Common myeloid progenitor, CD34-positive (primary cell): Measurements from ENCODE around the gene DPP3.

Experiments used
- CTCF ChIA-PET: fragments of 350-600 bp; sonication (Branson Sonifier 250); formaldehyde crosslinking; loops from one replicate; lab custom pipeline; 2021; ENCODE audit warnings: antibody characterized with exemption; lab: Charles Lee
- POLR2A ChIA-PET: fragments of 350-600 bp; sonication (Branson Sonifier 250); formaldehyde crosslinking; loops from one replicate; lab custom pipeline; 2021; ENCODE audit warnings: antibody characterized with exemption; lab: Charles Lee
- DNase-seq, 3 donors: peaks; one replicate each; pipeline versions ENCODE4 v3.0.0 to v3.0.0-alpha.2; 2013
- H3K27ac ChIP-seq, 2 experiments: 1 replicate in 1 of 2; 2 replicates in 1 of 2; pipeline ENCODE4 v1.7.0; 2013; ENCODE audit warnings: inconsistent platforms in 2 of 2, low read length in 2 of 2, mild to moderate bottlenecking in 2 of 2, low read depth in 1 of 2, moderate library complexity in 1 of 2; ENCODE audit not compliant: severe bottlenecking in 2 of 2, insufficient read depth in 1 of 2, poor library complexity in 1 of 2
- H3K27me3 ChIP-seq, 5 experiments: replicated peaks in 2 of 5; 1 replicate in 3 of 5; 2 replicates in 2 of 5; pipeline versions ENCODE4 v1.6.1 to v1.7.0; 2013; ENCODE audit warnings: low read length in 4 of 5, mild to moderate bottlenecking in 2 of 5, moderate library complexity in 2 of 5, inconsistent platforms in 1 of 5; ENCODE audit not compliant: insufficient read depth in 5 of 5, control insufficient read depth in 4 of 5
- H3K36me3 ChIP-seq, 4 experiments: 1 replicate in 2 of 4; 2 replicates in 2 of 4; pipeline versions ENCODE4 v1.6.1 to v1.7.0; 2013; ENCODE audit warnings: low read length in 3 of 4, control low read depth in 1 of 4, mild to moderate bottlenecking in 1 of 4; ENCODE audit not compliant: control insufficient read depth in 4 of 4, insufficient read depth in 4 of 4
- H3K4me1 ChIP-seq, 4 experiments: 1 replicate in 3 of 4; 2 replicates in 1 of 4; pipeline versions ENCODE4 v1.6.1 to v1.7.1; 2013; ENCODE audit warnings: low read length in 3 of 4, mild to moderate bottlenecking in 3 of 4, control low read depth in 1 of 4, inconsistent platforms in 1 of 4, moderate library complexity in 1 of 4; ENCODE audit not compliant: control insufficient read depth in 4 of 4, insufficient read depth in 4 of 4; ENCODE audit errors: control extremely low read depth in 1 of 4
- H3K4me3 ChIP-seq, 7 experiments: 1 replicate in 4 of 7; 2 replicates in 3 of 7; pipeline versions ENCODE4 v1.5.1 to v1.7.0; 2013; ENCODE audit warnings: mild to moderate bottlenecking in 7 of 7, low read length in 6 of 7, moderate library complexity in 6 of 7, inconsistent platforms in 2 of 7, low read depth in 2 of 7, control low read depth in 1 of 7; ENCODE audit not compliant: insufficient read depth in 4 of 7, control insufficient read depth in 1 of 7; ENCODE audit errors: extremely low read depth in 1 of 7
- H3K9me3 ChIP-seq, 5 experiments: 1 replicate in 4 of 5; 2 replicates in 1 of 5; pipeline versions ENCODE4 v1.6.1 to v1.7.1; 2013; ENCODE audit warnings: low read length in 4 of 5, mild to moderate bottlenecking in 2 of 5, inconsistent platforms in 1 of 5, low read depth in 1 of 5, moderate library complexity in 1 of 5; ENCODE audit not compliant: control insufficient read depth in 4 of 5, insufficient read depth in 2 of 5; ENCODE audit errors: control extremely low read depth in 1 of 5
- WGBS: methylation state at CpG from one replicate; pipeline ENCODE4 v1.1.5; 2013; ENCODE audit not compliant: insufficient coverage; 5-methylcytosine and 5-hydroxymethylcytosine counted together

Gene DPP3

DNA sequence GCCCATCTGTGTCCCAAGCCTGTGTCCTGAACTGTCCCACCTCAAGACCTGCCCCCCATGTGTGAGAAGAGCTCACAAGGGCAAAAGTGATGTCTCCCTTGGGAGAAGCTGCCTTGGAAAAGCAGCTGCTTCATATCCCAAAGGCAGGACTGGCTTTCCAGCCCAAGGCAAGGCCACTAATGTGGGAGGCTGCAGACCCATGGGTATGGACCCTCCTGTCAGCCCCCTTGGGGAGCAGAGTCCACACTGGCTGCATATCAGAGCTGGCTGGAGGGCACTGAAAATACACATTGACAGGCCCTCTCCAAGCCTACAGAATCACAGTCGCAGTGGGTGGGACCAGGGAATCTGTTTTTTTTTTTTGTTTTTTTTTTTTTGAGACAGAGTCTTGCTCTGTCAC, 10.8 kb upstream of the DPP3 start:
- ChIA-PET POLR2A (interaction anchor here (0.5 kb wide), 1 partner anchor 40 kb away, joined by 3 read pairs; no protein-coding TSS in a partner anchor), CTCF (interaction anchor here (1.4 to 2.5 kb wide), 2 partner anchors 10 to 31 kb away, joined by 3 to 9 read pairs; partner anchors contain the start of genes DPP3 and MRPL11)
- Histone ChIP-seq H3K27ac (no peak overlapping the region), H3K27me3 (peaks cover 0 to 2% (median 0%) of the 10 kb centered on the region in 5 experiments), H3K4me3 (no peak overlapping the region), H3K4me1 (peaks cover 0 to 26% (median 22%) of the 10 kb centered on the region in 4 experiments), H3K36me3 (peaks cover 0 to 9% (median 4%) of the 10 kb centered on the region in 4 experiments), H3K9me3 (no peaks in the 10 kb centered on the region)
- no peak for DNase-seq
- WGBS: no CpG with 5 or more reads among the region's 1 CpG

DNA sequence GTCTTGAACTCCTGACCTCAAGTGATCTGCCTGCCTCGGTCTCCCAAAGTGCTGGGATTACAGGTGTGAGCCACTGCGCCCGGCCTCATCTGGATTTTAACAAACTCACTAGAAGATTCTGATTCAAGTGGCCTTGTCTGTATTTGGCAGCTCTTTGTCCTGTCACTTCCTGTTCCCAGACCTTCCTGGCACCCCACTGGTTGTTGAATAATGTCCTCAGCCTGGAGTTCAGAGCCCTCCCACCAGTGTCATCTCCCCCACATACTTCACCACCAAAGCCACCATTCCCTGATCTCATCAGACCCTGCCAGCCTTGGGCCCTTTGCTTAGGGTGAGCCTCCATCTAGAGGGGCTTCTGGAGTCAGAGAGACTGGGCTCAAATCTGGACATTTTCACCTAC, 10.2 kb upstream of the DPP3 start:
- Histone ChIP-seq H3K4me3 (no peak overlapping the region), H3K9me3 (no peaks in the 10 kb centered on the region), H3K27me3 (peaks cover 0 to 2% (median 0%) of the 10 kb centered on the region in 5 experiments), H3K27ac (no peak overlapping the region), H3K36me3 (peaks cover 0 to 10% (median 4%) of the 10 kb centered on the region in 4 experiments), H3K4me1 (peaks cover 0 to 24% (median 22%) of the 10 kb centered on the region in 4 experiments)
- POLR2A ChIA-PET: no interaction called here
- DNase-seq: no peak
- 97% methylated on average over 3 of the region's 3 CpGs for WGBS
- CTCF ChIA-PET: interaction anchor here (1.4 to 2.5 kb wide), 2 partner anchors 9 to 32 kb away, joined by 3 to 9 read pairs; partner anchors contain the start of genes DPP3 and MRPL11

DNA sequence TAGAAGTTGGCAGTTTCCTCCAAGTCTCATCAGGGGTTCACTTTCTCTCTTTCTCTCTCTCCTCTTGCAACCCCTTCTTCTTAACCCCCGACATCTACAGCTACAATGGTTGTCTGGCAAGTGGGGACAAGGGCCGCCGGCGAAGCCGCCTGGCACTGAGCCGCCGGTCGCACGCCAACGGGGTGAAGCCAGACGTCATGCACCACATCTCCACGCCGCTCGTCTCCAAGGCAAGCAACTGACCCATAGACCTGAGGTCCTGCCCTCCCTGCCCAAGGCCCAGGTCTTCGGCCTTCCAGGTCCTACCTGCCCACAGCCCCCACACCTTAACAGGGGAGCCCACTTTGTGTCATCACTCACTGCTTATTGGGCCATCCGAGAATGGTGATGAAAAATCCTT, 9.1 kb upstream of the DPP3 start:
- Histone ChIP-seq H3K4me3 (no peak overlapping the region), H3K9me3 (no peaks in the 10 kb centered on the region), H3K4me1 (peaks cover 0 to 19% (median 17%) of the 10 kb centered on the region in 4 experiments), H3K27ac (no peak overlapping the region), H3K27me3 (peaks cover 0 to 2% (median 0%) of the 10 kb centered on the region in 5 experiments), H3K36me3 (peaks cover 0 to 11% (median 4%) of the 10 kb centered on the region in 4 experiments)
- ChIA-PET CTCF (interaction anchor here (1.5 to 2.5 kb wide), 2 partner anchors 8 to 39 kb away, joined by 5 to 9 read pairs; partner anchors contain the start of gene DPP3), POLR2A (no interaction called here)
- 96% methylated on average over 15 of the region's 16 CpGs for WGBS
- no peak for DNase-seq

DNA sequence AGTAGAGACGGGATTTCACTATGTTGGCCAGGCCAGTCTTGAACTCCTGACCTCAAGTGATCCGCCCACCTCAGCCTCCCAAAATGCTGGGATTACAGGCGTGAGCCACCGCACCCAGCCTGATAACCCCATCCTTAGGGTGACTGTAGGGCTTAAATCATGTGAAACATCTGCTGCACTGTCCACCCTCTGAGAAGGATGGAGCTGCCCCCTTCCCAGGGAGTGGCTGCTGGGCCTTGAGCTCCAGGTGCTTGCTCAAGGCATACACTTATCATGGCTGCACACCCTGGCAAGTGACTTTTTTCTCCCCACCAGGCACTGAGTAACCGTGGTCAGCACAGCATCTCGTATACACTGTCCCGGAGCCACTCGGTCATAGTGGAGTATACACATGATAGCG, 8.2 kb upstream of the DPP3 start:
- Histone ChIP-seq H3K4me3 (no peak overlapping the region), H3K27me3 (peaks cover 0 to 2% (median 0%) of the 10 kb centered on the region in 5 experiments), H3K36me3 (peaks cover 0 to 11% (median 5%) of the 10 kb centered on the region in 4 experiments), H3K27ac (no peak overlapping the region), H3K9me3 (no peaks in the 10 kb centered on the region), H3K4me1 (peaks cover 0 to 15% (median 14%) of the 10 kb centered on the region in 4 experiments)
- WGBS: 98% methylated on average over 8 of the region's 9 CpGs
- ChIA-PET POLR2A (no interaction called here), CTCF (interaction anchor here (1.5 kb wide), 1 partner anchor 39 kb away, joined by 5 read pairs; no protein-coding TSS in a partner anchor)
- DNase-seq: no peak

DNA sequence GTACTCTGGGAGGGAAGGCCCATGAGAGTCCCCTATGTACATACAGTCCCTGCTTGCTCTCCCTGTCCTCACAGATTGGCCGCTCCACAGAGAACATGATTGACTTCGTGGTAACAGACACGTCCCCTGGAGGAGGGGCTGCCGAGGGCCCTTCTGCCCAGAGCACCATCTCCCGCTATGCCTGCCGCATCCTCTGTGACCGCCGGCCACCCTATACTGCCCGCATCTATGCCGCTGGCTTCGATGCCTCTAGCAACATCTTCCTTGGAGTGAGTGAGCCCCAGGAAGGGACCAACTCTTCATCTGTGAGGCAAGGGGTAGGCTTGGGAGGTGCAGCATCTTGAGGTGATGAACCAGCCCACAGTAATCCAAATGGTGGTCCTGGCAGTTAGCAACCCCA, 7.1 kb upstream of the DPP3 start:
- Histone ChIP-seq H3K9me3 (no peaks in the 10 kb centered on the region), H3K27ac (no peak overlapping the region), H3K4me1 (peaks cover 0 to 4% (median 3%) of the 10 kb centered on the region in 4 experiments), H3K36me3 (peaks cover 0 to 18% (median 7%) of the 10 kb centered on the region in 4 experiments), H3K4me3 (no peak overlapping the region), H3K27me3 (no peaks in the 10 kb centered on the region)
- DNase-seq: no peak
- ChIA-PET POLR2A (no interaction called here), CTCF (interaction anchor here (1.1 kb wide), 1 partner anchor 49 kb away, joined by 3 read pairs; no protein-coding TSS in a partner anchor)
- 95% methylated on average over 11 of the region's 11 CpGs for WGBS

DNA sequence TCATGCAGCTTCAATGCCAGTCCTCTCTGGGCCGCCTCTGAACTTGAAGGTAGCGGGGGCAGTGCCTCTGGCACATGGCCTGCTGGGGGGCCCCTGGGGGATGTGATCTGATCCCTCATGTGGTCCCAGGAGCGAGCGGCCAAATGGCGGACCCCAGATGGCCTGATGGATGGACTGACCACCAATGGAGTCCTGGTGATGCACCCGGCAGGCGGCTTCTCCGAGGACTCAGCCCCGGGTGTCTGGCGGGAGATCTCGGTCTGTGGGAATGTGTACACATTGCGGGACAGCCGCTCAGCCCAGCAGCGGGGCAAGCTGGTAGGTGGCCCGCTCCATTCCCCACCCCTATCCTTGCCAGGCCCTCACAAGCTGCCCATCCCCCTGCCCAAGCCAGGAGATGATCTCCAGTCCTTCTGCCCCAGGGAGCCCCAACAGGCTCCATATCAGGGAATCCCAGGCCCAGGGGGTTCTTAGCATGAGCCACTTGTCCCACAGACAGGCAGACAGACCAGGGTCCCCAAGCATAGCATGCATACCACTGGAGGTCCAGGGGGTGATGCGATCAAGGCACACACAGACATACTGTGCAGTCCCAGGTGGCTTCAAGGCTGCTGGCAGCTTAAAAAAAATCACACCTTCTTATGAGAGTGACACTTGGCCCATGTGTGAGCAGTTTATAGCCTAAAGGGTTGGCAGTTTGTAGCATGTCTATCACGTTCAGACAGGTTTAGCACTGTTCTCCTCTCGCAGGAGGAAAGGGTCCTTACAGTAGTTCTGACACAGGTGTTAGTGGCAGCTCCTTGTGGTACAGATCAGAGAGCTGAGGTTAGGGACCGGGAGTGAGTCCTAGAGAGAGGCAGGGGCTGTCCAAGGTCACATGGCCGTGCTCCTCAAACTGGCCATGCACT, 6.4 kb upstream of the DPP3 start:
- Histone ChIP-seq H3K9me3 (no peaks in the 10 kb centered on the region), H3K4me3 (no peak overlapping the region), H3K36me3 (peaks cover 0 to 18% (median 7%) of the 10 kb centered on the region in 4 experiments), H3K27ac (no peak overlapping the region), H3K4me1 (peaks cover 0 to 2% (median under 1%) of the 10 kb centered on the region in 4 experiments), H3K27me3 (no peaks in the 10 kb centered on the region)
- POLR2A ChIA-PET: no interaction called here
- CTCF ChIA-PET: interaction anchor here (1.1 kb wide), 1 partner anchor 50 kb away, joined by 3 read pairs; no protein-coding TSS in a partner anchor
- DNase-seq: no peak
- 94% methylated on average over 18 of the region's 20 CpGs for WGBS
